ENCODE results near the gene MTFR1L.

The MTFR1L gene

DNA sequence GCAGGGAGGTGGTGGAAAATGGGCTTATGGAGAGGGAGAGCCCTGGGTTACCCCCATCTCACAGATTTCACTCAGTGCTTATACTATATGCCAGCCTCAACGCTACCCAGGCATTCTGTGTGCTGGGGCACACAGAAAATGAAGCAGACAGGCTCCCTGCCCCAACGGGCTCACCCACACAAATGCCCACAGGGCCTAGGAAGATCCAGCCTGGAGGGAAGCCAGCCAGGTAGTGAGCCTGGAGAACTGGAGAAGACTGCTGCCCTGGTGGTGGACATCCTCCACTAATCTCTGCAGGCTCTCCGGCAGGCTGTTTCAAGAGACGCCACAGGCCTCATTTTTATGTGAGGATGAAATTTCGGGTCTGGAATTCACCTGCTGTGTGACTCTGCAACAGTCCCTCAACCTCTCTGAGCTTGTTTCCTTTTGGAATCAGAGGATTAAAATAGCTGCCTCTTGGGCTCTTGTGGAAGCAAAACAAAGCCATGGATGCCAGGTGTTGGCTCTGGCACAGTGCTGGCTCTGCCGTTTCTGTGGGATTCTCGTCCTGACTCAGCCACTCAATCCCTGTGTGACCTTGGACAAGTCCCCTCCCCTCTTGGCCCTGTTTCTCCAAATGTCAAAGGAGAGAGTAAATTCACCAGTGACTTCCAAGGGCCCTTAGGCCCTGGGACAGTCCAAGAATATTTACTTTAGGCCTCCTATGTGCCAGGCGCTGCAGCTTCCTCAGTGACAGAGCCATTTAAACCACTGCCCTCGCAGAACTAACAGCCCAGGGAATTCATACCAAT, 52.1 kb downstream of the MTFR1L start:
- ATAC-seq (replicated peaks), result no peak
- Mint-ChIP-seq H3K27ac (no peak overlapping the region), H3K4me1 (ENCODE audit: low read depth in 2 of 2) (peaks cover 6 to 9% of the 10 kb centered on the region in 2 donors), H3K4me3 (no peak overlapping the region), H3K36me3 (ENCODE audit: insufficient read depth) (no peaks in the 10 kb centered on the region), H3K27me3 (no peaks in the 10 kb centered on the region), H3K9me3 (no peaks in the 10 kb centered on the region)
- DNase-seq, result no peak

DNA sequence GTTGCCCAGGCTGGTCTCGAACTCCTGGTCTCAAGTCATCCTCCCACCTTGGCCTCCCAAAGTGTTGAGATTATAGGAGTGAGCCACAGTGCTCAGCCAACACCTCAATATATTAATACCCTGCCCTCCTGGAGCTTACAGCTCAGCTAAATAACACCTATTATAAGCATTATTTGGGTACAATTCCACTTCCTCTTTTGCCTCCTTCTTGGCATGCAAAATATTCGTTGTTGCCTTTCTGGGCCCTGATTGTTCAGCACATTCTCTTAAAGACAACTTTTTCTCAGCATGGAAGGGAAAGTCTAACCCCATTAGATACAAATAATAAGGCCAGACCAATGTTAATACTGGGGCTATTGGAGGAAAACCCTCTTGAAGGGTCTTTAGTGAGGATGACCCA, 53.0 kb downstream of the MTFR1L start:
- Mint-ChIP-seq H3K4me3 (no peak overlapping the region), H3K9me3 (no peaks in the 10 kb centered on the region), H3K36me3 (ENCODE audit: insufficient read depth) (no peaks in the 10 kb centered on the region), H3K27ac (no peak overlapping the region), H3K4me1 (ENCODE audit: low read depth in 2 of 2) (peaks cover 6 to 9% of the 10 kb centered on the region in 2 donors), H3K27me3 (no peaks in the 10 kb centered on the region)
- DNase-seq (no peak), ATAC-seq (replicated peaks) (no peak)

DNA sequence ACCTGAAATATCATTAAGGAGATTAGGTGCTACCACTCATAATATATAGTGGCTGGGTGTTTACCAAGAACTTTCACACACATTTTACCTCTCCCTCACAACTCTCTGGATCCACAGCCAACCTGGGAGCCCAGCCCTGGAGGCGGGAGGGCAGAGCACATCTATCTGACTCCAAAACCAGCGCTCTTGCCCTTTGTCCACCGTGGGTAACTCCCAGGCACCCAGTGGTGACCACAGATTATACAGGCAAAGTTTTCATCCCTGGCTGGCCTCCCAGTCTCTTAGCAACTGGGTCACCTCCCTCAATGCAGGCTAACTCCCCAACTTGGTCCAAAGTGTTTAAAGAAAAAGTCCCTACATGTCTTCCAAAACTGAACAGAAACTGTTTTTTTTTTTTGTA, 53.4 kb downstream of the MTFR1L start:
- H3K36me3 Mint-ChIP-seq (ENCODE audit: insufficient read depth), result no peaks in the 10 kb centered on the region
- ATAC-seq (replicated peaks), result no peak
- no peak overlapping the region for H3K4me3 Mint-ChIP-seq
- H3K4me1 Mint-ChIP-seq (ENCODE audit: low read depth in 2 of 2), result peaks cover 6 to 9% of the 10 kb centered on the region in 2 donors
- DNase-seq, result no peak
- H3K9me3 Mint-ChIP-seq, result no peaks in the 10 kb centered on the region
- H3K27me3 Mint-ChIP-seq, result no peaks in the 10 kb centered on the region
- H3K27ac Mint-ChIP-seq, result no peak overlapping the region

DNA sequence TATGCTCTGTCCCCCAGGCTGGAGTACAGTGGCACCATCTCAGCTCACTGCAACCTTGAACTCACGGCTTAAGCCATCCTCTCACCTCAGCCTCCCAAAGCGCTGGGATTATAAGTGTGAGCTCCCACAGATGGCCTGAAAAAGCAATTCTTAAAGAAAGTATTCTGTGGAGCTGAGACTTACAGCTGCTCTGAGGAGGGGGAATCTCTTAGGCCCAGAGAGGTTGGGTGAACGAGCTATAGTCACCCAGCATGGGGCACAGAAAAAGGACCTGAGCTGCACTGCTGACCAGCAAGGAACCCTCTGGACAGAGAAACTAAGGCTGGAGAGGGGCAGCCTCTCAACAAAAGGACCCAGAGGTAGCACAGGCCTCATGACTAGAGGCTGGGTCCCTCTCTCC, 54.5 kb downstream of the MTFR1L start:
- H3K36me3 Mint-ChIP-seq (ENCODE audit: insufficient read depth), result no peaks in the 10 kb centered on the region
- no peak for ATAC-seq (replicated peaks)
- H3K27me3 Mint-ChIP-seq, result no peaks in the 10 kb centered on the region
- peaks cover 6 to 9% of the 10 kb centered on the region in 2 donors for H3K4me1 Mint-ChIP-seq (ENCODE audit: low read depth in 2 of 2)
- H3K4me3 Mint-ChIP-seq, result peak overlapping the region in 1 of 2 donors; percentile 87
- H3K27ac Mint-ChIP-seq, result no peak overlapping the region
- no peak for DNase-seq
- no peaks in the 10 kb centered on the region for H3K9me3 Mint-ChIP-seq

DNA sequence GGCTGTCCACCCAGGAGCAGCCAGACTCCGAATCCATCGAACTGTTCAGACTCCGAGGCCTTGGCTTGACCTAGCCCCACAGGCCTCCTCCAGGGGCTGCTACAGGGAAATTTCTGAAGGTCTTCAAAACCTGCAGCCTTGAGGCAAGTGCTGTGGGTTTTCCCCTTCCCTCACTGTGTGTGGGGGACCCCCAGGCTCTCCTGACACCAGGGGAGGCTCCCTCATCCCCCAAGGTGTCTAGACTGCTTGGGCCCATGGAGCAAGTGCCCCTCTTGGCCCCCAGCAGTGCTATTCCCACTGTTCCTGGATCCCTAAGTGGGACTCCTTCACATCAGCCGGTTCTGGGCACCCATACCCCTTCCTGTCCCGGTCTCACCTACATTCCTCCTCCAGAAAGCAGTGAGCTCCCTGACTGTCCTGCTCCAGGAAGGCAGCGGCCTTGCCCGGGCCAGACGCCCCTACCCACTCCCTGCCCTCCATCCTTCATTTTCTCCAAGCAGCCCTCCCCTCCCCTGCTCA, 54.9 kb downstream of the MTFR1L start:
- Mint-ChIP-seq H3K27ac (peak overlapping the region; percentile 35 to 65), H3K4me3 (peak overlapping the region; percentile 87), H3K27me3 (no peaks in the 10 kb centered on the region), H3K36me3 (ENCODE audit: insufficient read depth) (no peaks in the 10 kb centered on the region), H3K4me1 (ENCODE audit: low read depth in 2 of 2) (peaks cover 6 to 9% of the 10 kb centered on the region in 2 donors), H3K9me3 (no peaks in the 10 kb centered on the region)
- ATAC-seq (replicated peaks) (no peak), DNase-seq (no peak)

DNA sequence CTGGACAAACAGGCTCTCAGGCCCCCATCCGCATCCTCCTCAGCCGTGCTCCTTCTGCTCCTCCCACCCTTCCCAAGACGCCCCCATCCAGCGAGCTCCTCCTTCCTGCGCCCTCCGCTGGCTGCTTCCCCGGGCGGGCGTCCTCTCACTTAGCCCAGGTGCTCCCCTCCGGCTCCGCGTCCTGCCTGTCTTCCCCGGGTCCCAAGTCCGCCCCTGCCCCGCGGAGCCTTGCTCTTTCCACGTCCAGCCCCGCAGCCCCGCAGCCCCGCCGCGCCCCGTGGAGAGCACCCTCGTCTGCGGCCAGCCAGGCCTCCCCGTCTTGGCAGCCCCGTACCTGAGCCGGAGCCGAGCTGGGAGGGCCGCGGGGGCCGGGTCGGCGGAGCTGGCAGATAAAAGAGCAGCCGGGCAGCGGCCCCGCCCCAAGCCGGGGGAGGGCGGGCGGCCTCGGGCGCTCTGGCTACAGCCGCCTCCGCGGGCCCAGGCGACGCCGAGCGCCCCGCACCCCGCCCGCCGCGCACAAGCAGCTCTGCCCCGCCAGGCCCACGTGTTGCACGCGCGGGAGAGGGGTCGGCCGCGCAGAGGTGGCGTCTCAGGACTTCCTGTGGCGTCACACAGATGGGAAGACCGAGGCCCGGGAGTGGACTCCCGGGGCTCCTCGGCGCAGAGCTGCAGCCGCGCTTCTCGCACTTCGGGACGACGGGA, 55.6 kb downstream of the MTFR1L start, which contains the start of gene PAQR7:
TSS of gene PAQR7 (minus strand) at position 555 of the 702 bp plus-strand sequence. CDS start 11,869 bp downstream, outside the sequence.
- DNase-seq, result peak; percentile 46 to 59 (median 51)
- Mint-ChIP-seq H3K4me1 (ENCODE audit: low read depth in 2 of 2) (peaks cover 6 to 9% of the 10 kb centered on the region in 2 donors), H3K9me3 (no peaks in the 10 kb centered on the region)

GRCh38 chr1:25875856-25876692, 56.3 kb downstream of the MTFR1L start:
- H3K27ac Mint-ChIP-seq, result peak overlapping the region; percentile 1 to 42
- ATAC-seq (replicated peaks) (peak; percentile 39), DNase-seq (no peak)
- H3K9me3 Mint-ChIP-seq, result no peaks in the 10 kb centered on the region
- H3K27me3 Mint-ChIP-seq, result no peaks in the 10 kb centered on the region
- peaks cover 6 to 9% of the 10 kb centered on the region in 2 donors for H3K4me1 Mint-ChIP-seq (ENCODE audit: low read depth in 2 of 2)
- peak overlapping the region; percentile 87 for H3K4me3 Mint-ChIP-seq
- H3K36me3 Mint-ChIP-seq (ENCODE audit: insufficient read depth), result no peaks in the 10 kb centered on the region

More for the DNA sequence above, 55.6 kb downstream of the MTFR1L start, which contains the start of gene PAQR7:
- ATAC-seq (replicated peaks), result peak; percentile 87
- H3K27me3 Mint-ChIP-seq, result no peaks in the 10 kb centered on the region
- H3K36me3 Mint-ChIP-seq (ENCODE audit: insufficient read depth), result no peaks in the 10 kb centered on the region
- peak within 1 kb of the TSS; percentile 35 to 65 for H3K27ac Mint-ChIP-seq
- H3K4me3 Mint-ChIP-seq, result peak within 1 kb of the TSS; percentile 87

DNA sequence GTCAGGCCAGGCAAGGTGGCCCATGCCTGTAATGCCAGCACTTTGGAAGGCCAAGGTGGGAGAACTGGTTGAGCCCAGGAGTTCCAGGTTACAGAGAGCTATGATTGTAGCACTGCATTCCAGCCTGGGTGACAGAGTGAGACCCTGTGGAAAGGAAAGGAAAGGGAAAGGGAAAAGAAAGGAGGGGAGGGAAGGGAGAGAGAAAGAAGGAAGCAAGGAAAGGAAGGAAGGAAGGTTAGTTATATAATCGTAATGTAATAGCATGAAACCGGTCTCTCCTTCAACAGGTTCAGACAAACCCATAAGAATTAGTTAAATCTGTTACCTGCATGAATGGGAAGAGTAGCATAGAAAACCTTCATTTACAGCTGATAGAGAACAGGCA, 56.9 kb downstream of the MTFR1L start:
- H3K4me3 Mint-ChIP-seq, result peak overlapping the region; percentile 87
- no peaks in the 10 kb centered on the region for H3K36me3 Mint-ChIP-seq (ENCODE audit: insufficient read depth)
- ATAC-seq (replicated peaks) (no peak), DNase-seq (no peak)
- H3K9me3 Mint-ChIP-seq, result no peaks in the 10 kb centered on the region
- peaks cover 6 to 9% of the 10 kb centered on the region in 2 donors for H3K4me1 Mint-ChIP-seq (ENCODE audit: low read depth in 2 of 2)
- no peaks in the 10 kb centered on the region for H3K27me3 Mint-ChIP-seq
- H3K27ac Mint-ChIP-seq, result peak overlapping the region; percentile 1 to 42

DNA sequence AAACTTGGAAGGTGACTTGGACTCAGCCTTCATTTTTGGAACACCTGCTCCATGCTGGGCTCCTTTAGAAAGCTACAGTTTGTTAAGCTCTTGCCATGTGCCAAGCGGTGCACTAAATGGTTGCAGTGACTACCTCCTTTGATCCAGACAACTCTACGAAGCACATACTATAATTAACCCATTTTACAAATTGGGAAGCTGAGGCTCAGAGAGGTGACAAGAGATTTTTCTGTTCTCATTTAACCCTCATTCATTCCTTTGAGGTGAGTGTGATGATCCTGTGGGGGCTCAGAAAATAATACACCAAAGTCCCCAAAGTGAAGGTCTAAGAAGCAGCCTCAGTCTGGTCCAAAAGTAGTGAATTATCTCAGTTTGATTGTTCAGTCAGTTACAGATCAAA, 57.4 kb downstream of the MTFR1L start:
- no peaks in the 10 kb centered on the region for H3K36me3 Mint-ChIP-seq (ENCODE audit: insufficient read depth)
- H3K27me3 Mint-ChIP-seq, result no peaks in the 10 kb centered on the region
- H3K27ac Mint-ChIP-seq, result no peak overlapping the region
- no peak overlapping the region for H3K4me3 Mint-ChIP-seq
- DNase-seq (no peak), ATAC-seq (replicated peaks) (no peak)
- H3K4me1 Mint-ChIP-seq (ENCODE audit: low read depth in 2 of 2), result peaks cover 6 to 9% of the 10 kb centered on the region in 2 donors
- H3K9me3 Mint-ChIP-seq, result no peaks in the 10 kb centered on the region

DNA sequence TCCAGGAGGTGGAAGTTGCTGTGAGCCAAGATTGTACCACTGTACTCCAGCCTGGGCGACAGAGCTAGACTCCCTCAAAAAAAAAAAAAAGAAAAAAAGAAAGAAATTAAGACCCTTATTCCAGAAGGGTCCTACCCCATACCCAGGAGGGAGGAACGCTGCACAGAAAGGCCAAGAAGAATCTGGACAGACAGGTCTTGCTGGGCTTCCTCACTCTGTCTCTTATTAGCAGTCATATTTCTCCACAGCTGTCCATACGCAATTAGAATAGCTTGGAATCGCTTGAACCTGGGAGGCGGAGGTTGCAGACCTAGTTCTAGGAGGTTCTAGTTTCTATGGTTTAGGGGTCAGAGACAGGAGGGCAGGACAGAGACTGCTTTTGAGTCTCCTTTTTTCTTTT, 58.9 kb downstream of the MTFR1L start:
- DNase-seq (no peak), ATAC-seq (replicated peaks) (no peak)
- Mint-ChIP-seq H3K27ac (no peak overlapping the region), H3K4me1 (ENCODE audit: low read depth in 2 of 2) (peaks cover 6 to 9% of the 10 kb centered on the region in 2 donors), H3K9me3 (no peaks in the 10 kb centered on the region), H3K4me3 (no peak overlapping the region), H3K27me3 (no peaks in the 10 kb centered on the region), H3K36me3 (ENCODE audit: insufficient read depth) (no peaks in the 10 kb centered on the region)

GRCh38 chr1:25879675-25880074, 59.9 kb downstream of the MTFR1L start:
- H3K27me3 Mint-ChIP-seq, result no peaks in the 10 kb centered on the region
- peak overlapping the region in 1 of 2 donors; percentile 47 for H3K27ac Mint-ChIP-seq
- H3K36me3 Mint-ChIP-seq (ENCODE audit: insufficient read depth), result no peaks in the 10 kb centered on the region
- H3K4me3 Mint-ChIP-seq, result no peak overlapping the region
- ATAC-seq (replicated peaks) (no peak), DNase-seq (no peak)
- H3K4me1 Mint-ChIP-seq (ENCODE audit: low read depth in 2 of 2), result peaks cover 6 to 9% of the 10 kb centered on the region in 2 donors
- H3K9me3 Mint-ChIP-seq, result no peaks in the 10 kb centered on the region

DNA sequence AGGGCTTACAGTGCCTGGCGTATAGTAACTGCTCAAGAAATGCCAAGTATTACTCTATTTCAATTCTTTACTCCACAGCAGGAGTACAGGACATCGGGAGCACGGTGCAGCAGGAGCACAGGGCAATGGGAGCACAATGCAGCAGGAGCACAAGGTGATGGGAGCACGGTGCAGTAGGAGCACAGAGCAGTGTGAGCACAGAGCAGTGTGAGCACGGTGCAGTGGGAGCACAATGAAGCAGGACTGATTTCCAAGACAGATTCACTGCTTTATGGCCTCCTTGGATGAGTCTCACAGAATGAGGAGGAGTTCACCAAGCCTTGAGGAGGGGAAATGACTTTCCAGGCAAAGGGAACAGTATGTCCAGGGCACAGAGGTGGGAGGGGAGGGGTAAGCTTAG, 60.8 kb downstream of the MTFR1L start:
- no peak overlapping the region for H3K27ac Mint-ChIP-seq
- H3K27me3 Mint-ChIP-seq, result no peaks in the 10 kb centered on the region
- H3K36me3 Mint-ChIP-seq (ENCODE audit: insufficient read depth), result no peaks in the 10 kb centered on the region
- ATAC-seq (replicated peaks), result no peak
- no peak for DNase-seq
- peaks cover 2 to 4% of the 10 kb centered on the region in 2 donors for H3K4me1 Mint-ChIP-seq (ENCODE audit: low read depth in 2 of 2)
- H3K9me3 Mint-ChIP-seq, result no peaks in the 10 kb centered on the region
- H3K4me3 Mint-ChIP-seq, result no peak overlapping the region

GRCh38 chr1:25881266-25881665, 61.5 kb downstream of the MTFR1L start:
- Mint-ChIP-seq H3K4me1 (ENCODE audit: low read depth in 2 of 2) (no peaks in the 10 kb centered on the region), H3K36me3 (ENCODE audit: insufficient read depth) (no peaks in the 10 kb centered on the region), H3K27ac (no peak overlapping the region), H3K4me3 (no peak overlapping the region), H3K27me3 (no peaks in the 10 kb centered on the region), H3K9me3 (no peaks in the 10 kb centered on the region)
- ATAC-seq (replicated peaks) (no peak), DNase-seq (no peak)

All from effector memory CD8-positive, alpha-beta T cell (primary cell).